Fibroblast of villous mesenchyme (primary cell): Measurements from ENCODE around the gene TMEM101. TPM values are rescaled to one million over a fixed set of nuclear protein-coding genes. Genes with fewer than 3 reads are reported as not detected.
"Not testable (repeated sequence)": the region's sequence is repeated elsewhere in the genome, so short reads cannot be mapped to it uniquely, and the experiment has no call there.

ENCODE experiments used
- DNase-seq: peaks from one replicate; pipeline ENCODE4 v3.0.0-alpha.2; 2010; ENCODE audit warnings: low read depth
- H3K4me3 ChIP-seq: 2 replicates; pipeline ENCODE4 v1.5.1; 2011; ENCODE audit warnings: low read depth, mild to moderate bottlenecking, low read length
- total RNA-seq: library from RNA; depleted of rRNA; stranded (reverse); fragments of >200 nt; gene quantifications from 2 replicates; pipeline ENCODE4 v1.2.3, GENCODE V29; 2012
- TF ChIP-seq, protein P1 (sequence below): IDR thresholded peaks from 2 replicates; pipeline ENCODE4 v1.5.1; 2012; ENCODE audit warnings: low read depth, mild to moderate bottlenecking, low read length; ENCODE audit not compliant: insufficient read depth

The TMEM101 gene
- total RNA-seq, 1 donor: 40.2 TPM

DNA sequence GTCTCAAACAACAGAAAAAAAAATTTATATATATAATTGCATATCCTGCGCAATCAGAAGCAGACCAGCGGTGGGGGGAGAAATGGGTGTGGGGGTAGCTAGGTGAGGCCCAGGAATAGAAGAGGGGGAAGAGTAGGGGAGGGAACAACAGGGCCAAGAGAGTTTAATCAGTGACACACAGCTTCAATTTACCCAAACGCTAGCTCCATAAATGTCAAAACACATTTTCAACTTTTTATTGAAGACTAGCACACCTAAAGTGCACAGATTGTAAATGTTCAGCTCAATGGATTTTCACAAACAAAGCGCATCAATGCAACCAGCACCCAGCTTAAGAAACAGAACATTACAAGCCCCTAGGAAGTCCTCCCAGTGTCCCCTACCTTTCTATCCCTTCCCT lies 35.1 kb downstream of the TMEM101 start:
- H3K4me3 ChIP-seq: no peak overlapping the region
- TF ChIP-seq, protein P1, sequence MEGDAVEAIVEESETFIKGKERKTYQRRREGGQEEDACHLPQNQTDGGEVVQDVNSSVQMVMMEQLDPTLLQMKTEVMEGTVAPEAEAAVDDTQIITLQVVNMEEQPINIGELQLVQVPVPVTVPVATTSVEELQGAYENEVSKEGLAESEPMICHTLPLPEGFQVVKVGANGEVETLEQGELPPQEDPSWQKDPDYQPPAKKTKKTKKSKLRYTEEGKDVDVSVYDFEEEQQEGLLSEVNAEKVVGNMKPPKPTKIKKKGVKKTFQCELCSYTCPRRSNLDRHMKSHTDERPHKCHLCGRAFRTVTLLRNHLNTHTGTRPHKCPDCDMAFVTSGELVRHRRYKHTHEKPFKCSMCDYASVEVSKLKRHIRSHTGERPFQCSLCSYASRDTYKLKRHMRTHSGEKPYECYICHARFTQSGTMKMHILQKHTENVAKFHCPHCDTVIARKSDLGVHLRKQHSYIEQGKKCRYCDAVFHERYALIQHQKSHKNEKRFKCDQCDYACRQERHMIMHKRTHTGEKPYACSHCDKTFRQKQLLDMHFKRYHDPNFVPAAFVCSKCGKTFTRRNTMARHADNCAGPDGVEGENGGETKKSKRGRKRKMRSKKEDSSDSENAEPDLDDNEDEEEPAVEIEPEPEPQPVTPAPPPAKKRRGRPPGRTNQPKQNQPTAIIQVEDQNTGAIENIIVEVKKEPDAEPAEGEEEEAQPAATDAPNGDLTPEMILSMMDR: no peak
- no peak for DNase-seq

DNA sequence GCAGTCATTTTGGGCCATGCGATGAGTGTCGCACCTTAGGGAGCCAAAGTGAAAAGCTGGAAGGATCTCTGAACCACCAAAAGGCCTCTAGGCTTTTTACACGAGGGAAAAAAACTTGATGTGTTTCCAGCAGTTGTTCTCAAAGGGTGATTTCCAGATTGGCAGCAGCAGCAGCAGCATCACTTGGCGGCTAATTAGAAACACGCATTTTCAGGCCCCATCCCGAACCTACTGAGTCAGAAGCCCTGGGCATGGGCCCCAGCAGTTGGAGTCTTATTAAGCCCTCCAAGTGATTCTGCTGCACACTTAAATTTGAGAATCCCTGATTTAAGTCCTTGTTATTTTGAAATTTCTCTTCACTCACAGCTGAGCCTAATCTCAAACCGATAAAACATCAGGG lies 35.8 kb downstream of the TMEM101 start:
- TF ChIP-seq, protein P1: no peak
- DNase-seq: no peak
- H3K4me3 ChIP-seq: no peak overlapping the region

DNA sequence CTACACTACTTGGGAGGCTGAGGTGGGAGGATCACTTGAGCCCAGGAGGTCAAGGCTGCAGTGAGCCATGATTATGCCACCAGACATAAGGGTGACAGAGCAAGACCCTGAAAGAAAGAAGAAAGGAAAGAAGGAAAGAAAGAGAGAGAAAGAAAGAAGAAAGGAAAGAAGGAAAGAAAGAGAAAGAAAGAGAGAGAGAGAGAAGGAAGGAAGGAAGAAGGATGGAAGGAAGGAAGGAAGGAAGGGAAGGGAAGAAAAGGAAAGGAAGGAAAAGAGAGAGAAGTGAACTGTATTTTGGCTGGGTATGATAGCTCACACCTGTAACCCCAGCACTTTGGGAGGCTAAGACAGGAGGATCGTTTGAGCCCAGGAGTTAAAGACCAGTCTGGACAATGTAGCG lies 36.7 kb downstream of the TMEM101 start:
- TF ChIP-seq, protein P1: no peak
- no peak for DNase-seq
- no peak overlapping the region for H3K4me3 ChIP-seq

DNA sequence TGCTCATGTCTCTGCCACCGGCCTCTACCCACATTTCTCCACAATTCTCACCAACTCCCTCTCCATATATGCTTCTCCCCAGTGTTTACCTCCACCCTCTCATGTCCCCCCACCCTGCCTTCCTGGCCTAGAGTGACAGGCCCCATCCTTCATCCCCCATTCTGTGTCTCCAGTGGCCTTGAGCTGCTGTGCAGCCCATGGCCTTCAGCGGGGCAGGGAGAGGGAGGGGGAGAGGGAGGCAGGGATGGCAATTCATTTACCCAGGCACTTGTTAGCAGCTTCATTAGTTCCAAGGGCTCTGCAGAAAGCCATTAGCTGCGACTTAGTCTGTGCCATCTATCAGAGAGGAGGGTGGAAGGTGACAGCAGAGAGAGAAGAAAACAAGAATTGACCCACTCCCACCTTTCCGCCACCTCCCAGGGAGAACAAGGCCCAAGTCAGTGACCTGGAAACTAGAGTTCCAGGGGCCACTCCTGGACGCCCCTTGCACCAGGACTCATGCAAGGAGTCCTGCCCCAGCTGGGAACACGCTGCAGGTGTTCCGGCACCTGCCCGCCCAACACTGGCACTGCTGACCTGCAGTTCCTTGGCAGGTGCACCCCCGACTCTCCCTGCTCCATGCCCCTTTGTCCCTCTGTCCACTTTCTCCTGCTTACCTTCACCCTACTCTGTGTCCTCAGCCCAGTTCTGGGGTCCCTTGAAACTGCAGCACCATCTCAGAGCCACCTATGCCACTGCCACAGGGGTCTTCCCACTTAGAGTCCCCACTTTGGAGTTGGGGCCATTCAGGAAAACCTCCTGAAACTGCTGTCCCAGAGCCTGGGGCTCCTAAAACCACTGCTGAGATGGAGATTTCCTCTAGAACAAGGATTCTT lies 37.6 kb downstream of the TMEM101 start:
- TF ChIP-seq, protein P1: no peak
- DNase-seq: no peak
- no peak overlapping the region for H3K4me3 ChIP-seq

DNA sequence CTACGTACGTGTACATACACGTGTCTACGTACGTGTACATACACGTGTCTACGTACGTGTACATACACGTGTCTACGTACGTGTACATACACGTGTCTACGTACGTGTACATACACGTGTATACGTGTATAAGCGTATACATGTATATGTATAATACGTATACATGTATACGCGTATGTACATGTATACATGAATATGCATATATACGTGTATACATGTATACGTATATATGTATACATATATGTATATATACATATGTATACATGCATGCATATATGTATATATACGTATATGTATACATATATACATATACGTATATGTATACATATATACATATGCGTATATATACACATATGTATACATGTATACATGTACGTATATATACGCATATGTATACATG lies 38.9 kb downstream of the TMEM101 start:
- no peak overlapping the region for H3K4me3 ChIP-seq
- DNase-seq: no peak
- TF ChIP-seq, protein P1: no peak

DNA sequence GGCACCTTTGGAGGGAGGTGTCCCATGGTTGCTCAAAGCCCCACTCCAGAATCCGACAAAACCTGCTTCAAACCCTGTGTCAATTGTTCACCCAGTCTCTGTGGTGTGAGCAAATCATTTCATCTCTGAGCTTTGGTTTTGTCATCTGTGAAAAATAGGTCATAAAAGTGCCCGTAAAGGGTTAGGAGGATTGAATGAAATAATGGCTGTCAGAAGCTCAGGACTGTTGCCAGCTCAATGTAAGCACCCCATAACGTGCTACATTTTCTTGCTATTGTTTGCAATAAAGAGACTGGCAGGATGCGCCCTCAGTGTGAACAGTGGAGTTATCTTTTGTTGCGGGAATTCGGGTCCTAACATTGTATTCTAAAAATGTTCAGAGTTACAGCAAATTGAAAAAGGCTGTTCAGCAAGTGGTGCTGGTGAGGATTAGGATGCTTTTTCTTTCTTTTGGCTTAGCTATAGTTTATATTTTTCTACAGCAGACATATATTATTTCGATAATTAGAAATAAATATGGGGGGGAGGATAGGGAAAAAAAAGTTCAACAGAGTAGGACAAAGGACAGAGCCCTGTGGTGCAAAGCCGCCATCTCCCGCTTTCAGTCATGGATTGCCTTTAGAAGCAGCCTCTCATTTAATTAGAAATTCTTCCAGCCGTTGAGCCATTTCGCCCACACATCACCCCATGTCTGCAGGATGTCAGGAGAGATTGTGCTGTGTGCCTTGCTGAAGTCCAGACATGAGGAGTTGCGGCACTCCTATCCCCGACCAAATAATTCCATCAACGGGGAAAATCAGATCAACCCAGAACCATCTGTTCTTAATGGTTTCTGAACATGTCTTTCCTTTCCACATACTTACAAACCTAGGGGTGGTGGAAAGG lies 40.1 kb downstream of the TMEM101 start:
- DNase-seq: no peak
- H3K4me3 ChIP-seq: no peak overlapping the region
- TF ChIP-seq, protein P1: no peak

DNA sequence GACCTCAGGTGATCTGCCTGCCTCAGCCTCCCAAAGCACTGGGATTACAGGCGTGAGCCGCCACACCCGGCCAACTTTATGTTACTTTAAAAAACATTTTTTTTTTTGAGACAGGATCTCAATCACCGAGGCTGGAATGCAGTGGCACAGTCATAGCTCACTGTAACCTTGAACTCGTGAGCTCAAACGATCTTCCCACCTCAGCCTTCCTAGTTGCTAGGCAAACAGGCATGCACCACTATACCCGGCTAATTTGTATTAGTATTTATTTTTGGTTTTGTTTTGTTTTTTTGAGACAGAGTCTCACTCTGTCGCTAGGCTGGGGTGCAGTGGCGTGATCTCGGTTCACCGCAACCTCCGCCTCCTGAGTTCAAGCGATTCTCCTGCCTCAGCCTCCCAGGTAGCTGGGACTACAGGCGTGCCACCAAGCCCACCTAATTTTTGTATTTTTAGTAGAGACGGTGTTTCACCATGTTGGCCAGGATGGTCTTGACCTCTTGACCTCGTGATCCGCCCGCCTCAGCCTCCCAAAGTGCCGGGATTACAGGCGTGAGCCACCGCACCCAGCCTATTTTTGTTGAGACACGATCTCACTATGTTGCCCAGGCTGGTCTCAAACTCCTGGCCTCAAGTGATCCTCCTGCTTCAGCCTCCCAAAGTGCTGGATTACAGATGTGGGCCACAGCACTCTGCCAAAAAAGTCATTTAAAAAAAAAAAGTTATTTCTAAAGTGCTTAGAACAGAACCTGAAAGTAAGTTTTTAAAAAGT lies 42.1 kb downstream of the TMEM101 start:
- DNase-seq, H3K4me3 ChIP-seq: not testable (repeated sequence)

DNA sequence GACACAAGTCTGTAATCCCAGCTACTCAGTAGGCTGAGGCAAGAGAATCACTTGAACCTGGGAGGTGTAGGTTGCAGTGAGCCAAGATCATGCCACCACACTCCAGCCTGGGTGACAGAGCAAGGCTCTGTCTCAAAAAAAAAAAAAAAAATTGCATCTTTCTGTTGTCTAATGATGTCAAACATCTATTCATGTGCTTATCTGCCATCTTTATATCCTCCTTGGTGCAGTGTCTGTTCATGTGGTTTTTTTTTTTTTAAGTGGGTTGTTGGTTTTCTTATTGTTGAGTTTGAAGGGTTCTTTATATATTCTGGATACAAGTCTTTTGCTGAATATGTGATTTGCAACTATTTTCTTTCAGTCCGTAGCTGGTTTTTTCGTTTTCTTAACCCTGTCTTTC lies 43.3 kb downstream of the TMEM101 start:
- H3K4me3 ChIP-seq, DNase-seq: not testable (repeated sequence)
